Liver (tissue), 3 donors: ENCODE results near the gene UVSSA.

ENCODE experiments used
- ATF3 ChIP-seq: IDR thresholded peaks from 2 replicates; pipeline ENCODE4 v1.6.1; 2016; ENCODE audit warnings: antibody characterized with exemption
- CTCF ChIP-seq: fragments of 150-350 bp; IDR thresholded peaks from 2 replicates; pipeline ENCODE4 v1.5.1; 2017; ENCODE audit warnings: improper control_type of control experiment, low read depth, low read length; ENCODE audit not compliant: missing input control
- FOXA1 ChIP-seq: IDR thresholded peaks from 2 replicates; pipeline ENCODE4 v1.6.1; 2016; ENCODE audit warnings: antibody characterized with exemption
- FOXA2 ChIP-seq: IDR thresholded peaks from 2 replicates; pipeline ENCODE4 v1.6.1; 2016; ENCODE audit warnings: antibody characterized with exemption
- JUND ChIP-seq, 2 donors: IDR thresholded peaks; 2 replicates each; pipeline ENCODE4 v1.6.1; 2016; ENCODE audit warnings: antibody characterized with exemption in 2 of 2
- MAX ChIP-seq: IDR thresholded peaks from 2 replicates; pipeline ENCODE4 v1.6.1; 2016; ENCODE audit warnings: antibody characterized with exemption
- NR2F2 ChIP-seq: IDR thresholded peaks from 2 replicates; pipeline ENCODE4 v1.6.1; 2016; ENCODE audit warnings: antibody characterized with exemption
- RAD21 ChIP-seq, 2 donors: IDR thresholded peaks; 2 replicates each; pipeline ENCODE4 v1.6.1; 2016; ENCODE audit warnings: antibody characterized with exemption in 2 of 2, mild to moderate bottlenecking in 2 of 2
- ZBTB33 ChIP-seq: IDR thresholded peaks from 2 replicates; pipeline ENCODE4 v1.6.1; 2016; ENCODE audit warnings: antibody characterized with exemption
- donor health status: healthy.
- donor health status: healthy.

GRCh38 chr4:1376841-1377605 is 30.0 kb downstream of the UVSSA start:
- TF ChIP-seq CTCF (no peak), ATF3 (no peak), RAD21 (IDR thresholded peaks at IDR 0.05) (no peak), ZBTB33 (no peak), JUND (IDR thresholded peaks at IDR 0.05) (no peak), MAX (no peak), FOXA2 (no peak), FOXA1 (no peak), NR2F2 (no peak)
